Suprapubic skin (tissue), 4 donors: ENCODE data around the gene PDE4D.

Source experiments
- CTCF ChIP-seq, 2 donors: fragments of 200-600 bp in 1 of 2; fragments of 450-650 bp in 1 of 2; sonication (generic) in 1 of 2; IDR thresholded peaks; one replicate each; pipeline ENCODE4 v1.5.1; 2016 to 2019; ENCODE audit warnings: antibody characterized with exemption in 2 of 2, mild to moderate bottlenecking in 1 of 2, moderate library complexity in 1 of 2
- EP300 ChIP-seq: sonication (generic); formaldehyde crosslinking; IDR thresholded peaks from one replicate; pipeline ENCODE4 v1.6.1; 2017; ENCODE audit warnings: antibody characterized with exemption
- POLR2A ChIP-seq, 2 donors: fragments of 450-650 bp; IDR thresholded peaks; one replicate each; pipeline ENCODE4 v1.6.1; 2017; ENCODE audit warnings: antibody characterized with exemption in 2 of 2, mild to moderate bottlenecking in 2 of 2, moderate library complexity in 2 of 2
- POLR2AphosphoS5 ChIP-seq, 3 donors: sonication (generic); formaldehyde crosslinking; IDR thresholded peaks; one replicate each; pipeline ENCODE4 v1.6.1; 2017; ENCODE audit warnings: antibody characterized with exemption in 3 of 3

DNA sequence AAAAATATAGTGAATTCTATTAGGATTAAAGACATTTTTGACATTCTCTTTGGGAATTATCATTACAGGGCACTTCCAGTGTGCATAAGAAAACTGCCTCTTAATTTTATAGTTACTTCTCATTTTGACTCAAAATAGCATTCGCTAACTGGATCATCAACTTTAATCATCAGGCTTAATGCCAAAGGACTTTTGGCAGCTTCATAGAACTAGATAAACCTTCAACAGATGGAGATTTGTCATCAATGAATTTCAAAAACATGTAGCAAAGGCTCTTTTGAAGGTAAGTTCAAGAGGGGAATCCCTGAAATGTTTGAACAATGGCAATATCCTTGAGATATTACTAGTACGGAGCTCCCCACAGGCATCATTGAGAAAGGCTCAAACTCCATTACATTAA is 447.2 kb downstream of the PDE4D start:
- TF ChIP-seq POLR2A (IDR thresholded peaks at IDR 0.05) (no peak), CTCF (IDR thresholded peaks at IDR 0.05) (no peak), POLR2AphosphoS5 (IDR thresholded peaks at IDR 0.05) (no peak), EP300 (no peak)
